Activated CD4-positive, alpha-beta T cell treated with anti-CD3 and anti-CD28 coated beads, Interleukin-2, amount 50 U/mL, for 1 hour (primary cell): Measurements from ENCODE around the gene NR1H4.
"Not testable (repeated sequence)": the region's sequence is repeated elsewhere in the genome, so short reads cannot be mapped to it uniquely, and the experiment has no call there.

Experiments used
- DNase-seq: peaks from one replicate; pipeline ENCODE4 v3.0.0-alpha.2; 2020

Gene NR1H4

DNA sequence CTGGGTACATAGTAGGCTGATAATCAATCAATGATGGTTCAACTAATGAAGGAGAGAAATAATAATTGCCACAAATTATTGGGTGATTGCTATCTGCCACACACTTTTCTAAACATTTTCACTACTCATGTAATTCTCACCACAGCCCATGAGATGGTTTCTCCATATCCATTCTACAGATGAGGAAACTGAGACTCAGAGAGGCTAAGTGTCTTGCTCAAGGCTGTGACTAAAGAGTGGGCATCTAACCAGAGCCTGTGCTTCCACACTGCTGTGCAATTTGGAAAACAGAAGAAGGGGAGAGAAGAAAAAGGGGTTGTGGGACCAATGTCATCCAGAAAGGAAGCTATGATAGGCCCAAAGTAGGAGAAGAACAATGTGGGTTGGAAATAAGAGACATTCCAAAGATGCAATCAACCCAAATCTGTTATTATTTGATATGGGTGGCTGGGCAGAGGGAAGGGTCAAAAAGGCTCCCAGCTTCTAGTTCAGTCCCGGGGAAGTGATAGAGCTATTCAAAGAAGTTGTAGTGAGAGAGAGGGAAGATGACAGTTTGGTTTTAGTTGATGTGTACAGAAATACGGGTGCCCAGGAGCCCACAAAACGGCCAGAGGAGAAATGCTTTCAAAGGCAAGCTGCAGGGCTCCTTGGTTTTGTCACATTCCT lies 483 bp upstream of the NR1H4 start:
- DNase-seq, result no peak

DNA sequence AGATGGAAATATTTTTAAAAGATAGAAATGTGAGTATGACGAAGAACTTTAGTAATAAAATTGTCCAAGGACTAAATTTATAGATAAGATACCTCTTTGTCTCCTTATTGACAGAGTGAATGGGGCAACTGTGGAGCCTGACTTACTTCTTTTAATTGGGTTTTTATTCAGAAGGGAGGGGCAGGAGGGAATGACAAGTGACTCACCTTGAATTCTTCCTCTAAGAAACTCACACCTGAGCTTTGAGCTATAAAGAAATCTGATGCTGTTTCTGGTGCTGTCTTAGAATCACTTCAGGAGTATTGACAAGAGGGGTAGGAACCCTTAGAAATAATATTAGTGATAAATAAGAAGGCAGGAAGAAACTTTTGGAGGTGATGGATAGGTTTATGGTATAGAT lies 951 bp downstream of the NR1H4 start:
- no peak for DNase-seq

DNA sequence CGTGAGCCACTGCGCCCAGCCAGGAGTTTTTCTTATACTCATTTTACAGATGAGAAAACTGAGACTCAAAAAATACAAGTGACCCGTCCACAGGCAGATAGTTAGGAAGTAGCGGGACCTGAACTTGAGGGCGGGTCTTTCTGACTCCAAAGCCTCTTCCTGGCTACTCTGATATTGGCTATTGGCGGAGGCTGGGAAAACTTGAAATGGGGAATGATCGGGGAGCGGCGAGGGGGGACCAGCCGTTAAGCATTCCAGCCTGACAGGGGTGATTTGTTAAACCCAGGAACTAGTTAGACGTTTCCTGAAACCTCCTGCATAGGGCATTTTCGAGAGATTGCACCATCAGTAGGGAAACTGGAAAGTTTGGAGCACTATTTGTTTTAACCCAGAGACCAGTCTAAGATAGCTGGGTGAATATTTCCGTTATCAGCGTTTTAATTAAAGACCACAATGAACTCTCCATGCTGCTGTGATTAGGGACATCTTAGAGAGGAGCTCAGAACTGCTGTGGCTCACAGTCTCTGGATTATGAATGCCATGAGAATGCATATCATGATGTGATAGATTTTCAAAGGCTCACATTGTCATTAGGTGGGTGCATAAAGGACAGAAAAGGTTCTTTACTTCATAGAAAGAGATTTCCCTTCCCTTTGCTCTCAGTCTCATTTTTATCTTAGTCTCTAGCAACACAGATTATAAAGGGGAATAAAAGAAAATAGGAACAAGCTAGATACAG lies 2.5 kb downstream of the NR1H4 start:
- no peak for DNase-seq

DNA sequence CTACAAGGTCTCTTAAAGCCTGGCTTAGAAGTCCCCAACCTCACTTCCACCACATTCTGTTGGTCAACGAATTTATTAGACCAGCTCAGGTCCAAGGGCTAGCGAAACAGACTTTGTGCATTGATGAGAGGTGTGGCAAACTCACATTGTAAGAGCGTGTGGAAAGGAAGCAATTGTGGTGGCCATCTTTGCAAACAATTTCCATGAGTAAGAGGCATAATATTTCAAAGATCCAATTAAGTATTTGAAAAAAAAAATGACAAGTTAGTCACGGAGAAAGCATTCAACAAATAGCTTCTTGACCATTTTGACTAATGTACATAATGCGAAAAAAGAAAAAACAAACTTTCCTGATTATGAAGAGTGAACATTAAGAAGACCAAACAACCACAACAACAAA lies 7.4 kb downstream of the NR1H4 start:
- no peak for DNase-seq

DNA sequence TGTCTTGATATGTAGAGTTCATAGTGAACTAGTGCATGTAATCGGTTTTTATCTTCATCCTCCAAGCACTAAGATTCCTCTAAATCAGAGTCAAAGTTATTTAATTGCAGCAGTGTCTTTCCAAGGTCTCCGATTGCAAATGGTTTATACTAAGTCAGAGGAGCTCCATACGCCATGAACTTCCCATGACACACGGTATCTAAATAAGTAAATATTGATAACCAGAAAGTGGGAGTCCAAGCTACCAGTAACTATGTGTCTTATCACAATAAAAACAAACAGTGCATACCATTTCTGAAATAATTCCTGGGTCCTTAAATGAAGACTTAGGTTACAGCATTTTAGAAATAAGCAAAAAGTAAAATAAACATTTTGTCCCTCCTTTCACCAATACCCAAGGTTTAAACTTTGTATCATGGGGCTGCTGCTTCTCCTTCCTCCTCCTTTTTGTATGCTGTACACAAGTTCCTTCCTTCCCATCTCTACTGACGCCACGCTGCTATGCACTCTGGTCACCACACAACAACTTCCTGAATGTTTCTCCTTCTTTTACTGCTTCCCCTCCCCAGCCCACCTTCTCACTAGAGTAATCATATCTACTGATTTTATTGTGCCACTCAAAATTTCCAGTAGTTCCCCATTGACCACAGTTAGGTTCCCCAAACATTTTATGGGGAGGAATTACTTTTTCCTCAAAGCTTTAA lies 10.7 kb downstream of the NR1H4 start:
- DNase-seq, result no peak

DNA sequence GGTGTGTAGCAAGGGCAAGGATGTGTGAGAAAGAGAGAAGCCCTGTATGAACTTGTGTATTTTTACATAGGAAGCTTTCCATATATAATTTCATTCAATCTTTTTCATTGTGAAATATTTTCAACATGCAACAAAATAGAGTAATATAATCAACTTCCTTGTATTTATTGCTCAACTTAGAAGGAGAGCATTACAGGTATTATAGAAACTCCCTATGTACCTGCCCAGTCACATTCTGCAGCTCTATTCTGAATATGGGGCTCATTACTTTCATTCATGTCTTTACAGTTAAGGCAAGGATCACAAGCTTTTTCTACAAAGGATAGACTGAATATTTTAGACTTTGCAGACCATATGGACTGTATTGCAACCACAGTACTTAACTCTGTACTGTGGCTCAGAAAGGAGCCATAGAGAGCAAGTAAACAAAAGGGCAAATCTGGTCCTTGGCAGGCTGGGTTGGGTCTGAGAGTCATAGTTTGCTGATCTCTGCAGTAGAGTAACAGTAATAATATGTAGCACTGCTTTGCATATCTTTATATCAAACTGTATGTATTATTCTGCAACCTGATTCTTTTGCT lies 11.3 kb downstream of the NR1H4 start:
- no peak for DNase-seq

DNA sequence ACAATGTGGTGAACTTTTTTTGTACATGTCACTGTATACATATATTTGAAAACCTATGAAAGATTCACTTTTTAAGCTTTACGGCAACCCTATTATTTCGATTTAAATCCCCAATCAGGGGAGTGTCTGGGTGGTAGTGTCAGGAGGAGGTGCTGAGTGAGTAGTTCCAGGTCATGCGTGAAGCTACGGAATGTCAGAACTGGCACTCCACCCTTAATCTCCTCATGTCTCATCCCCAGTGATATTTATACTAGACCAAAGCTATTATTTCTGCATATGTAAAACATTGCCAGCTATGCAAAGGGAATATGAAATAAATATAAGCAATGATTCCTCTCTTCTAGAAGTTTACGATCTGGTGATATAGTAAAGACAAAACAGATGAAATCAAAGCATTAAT lies 12.3 kb downstream of the NR1H4 start:
- DNase-seq, result no peak

DNA sequence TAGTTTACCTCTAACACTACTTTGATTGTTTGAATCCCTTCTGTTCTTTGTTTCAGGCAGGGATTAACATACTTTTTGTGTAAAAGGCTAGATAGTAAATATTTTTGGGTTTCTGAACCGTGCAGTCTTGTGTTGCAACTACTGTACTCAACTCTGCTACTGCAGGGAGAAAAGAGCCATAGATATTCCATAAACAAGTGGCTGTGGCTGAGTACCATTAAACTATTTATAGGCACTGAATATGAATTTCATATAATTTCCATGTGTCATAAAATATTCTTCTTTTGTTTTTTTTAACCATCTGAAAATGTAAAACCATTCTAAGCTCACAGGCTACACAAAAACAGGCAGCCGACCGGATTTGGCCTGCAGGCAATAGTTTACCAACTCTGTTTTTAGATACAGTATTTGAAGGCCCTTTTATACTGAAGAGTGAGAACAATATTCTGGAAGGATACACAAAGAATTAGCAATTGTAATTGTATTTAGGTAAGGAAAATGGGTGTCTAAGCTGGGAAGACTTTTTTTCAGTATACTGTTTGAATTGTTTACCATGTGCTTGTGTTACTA lies 15.7 kb downstream of the NR1H4 start:
- DNase-seq, result no peak

DNA sequence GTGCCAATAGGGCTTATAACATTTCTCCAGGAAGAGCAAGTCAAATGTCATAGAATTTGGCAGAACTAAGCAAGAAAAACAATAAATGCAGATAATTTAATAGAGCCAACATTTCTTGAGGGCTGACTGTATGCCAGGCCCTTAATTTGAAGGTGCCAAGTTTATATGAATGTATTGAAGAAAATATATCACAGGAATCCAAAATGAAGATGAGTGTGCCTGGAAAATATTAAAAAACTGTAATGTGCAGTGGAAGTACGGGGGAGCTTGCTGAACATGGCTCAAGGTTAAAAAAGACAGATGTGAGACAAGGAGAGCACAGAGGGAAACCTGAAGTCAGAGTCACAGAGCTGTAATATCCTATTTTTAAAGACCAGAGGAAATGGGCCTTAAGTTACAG lies 16.4 kb downstream of the NR1H4 start:
- DNase-seq, result no peak

DNA sequence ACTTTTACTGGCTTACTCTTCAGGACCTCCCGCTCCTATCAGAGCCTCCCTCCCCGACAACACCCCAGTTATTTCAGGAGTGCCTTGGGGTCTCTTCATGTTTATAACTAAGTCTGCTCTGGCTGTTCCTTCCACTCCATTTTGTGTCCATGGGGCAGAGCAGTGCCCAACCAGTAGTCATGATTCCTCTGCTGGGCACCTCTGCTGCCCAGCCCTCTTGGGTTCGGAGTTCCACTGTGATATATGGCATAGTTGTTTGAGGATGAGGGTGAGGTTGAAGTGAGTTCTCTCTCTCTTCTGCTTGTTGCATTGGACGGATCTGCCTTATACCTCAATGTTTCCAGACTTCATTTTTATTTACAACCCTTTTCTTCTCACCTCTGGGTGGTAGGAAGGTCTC lies 17.4 kb downstream of the NR1H4 start:
- DNase-seq, result no peak

DNA sequence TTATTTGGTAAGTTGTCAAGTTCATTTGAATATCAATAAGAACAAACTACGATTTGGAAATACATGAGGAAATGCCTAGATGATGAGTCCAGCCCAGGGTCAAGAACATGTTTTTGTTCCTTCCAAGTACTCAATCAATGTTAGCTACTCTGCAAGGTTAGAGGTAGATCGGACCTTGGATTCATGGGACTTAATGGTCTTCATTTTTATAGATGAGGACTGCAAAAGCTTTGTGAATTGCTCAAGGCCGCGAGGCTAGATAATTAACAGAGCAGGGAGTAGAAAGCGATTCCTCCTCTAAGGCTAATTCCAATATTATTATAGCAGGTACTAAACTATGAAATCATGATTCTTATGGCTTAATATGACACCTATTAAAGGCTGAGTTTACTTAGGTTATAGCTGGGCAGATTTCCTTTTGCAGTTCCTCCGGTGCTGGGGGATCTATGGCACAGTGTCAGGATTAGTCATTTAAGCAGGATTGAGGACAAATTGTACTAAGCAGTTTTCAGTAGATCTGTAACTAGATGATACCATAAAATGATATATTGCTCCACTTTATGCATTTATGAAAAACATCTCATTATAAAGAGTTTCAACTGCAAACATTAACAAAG lies 19.8 kb downstream of the NR1H4 start:
- no peak for DNase-seq

DNA sequence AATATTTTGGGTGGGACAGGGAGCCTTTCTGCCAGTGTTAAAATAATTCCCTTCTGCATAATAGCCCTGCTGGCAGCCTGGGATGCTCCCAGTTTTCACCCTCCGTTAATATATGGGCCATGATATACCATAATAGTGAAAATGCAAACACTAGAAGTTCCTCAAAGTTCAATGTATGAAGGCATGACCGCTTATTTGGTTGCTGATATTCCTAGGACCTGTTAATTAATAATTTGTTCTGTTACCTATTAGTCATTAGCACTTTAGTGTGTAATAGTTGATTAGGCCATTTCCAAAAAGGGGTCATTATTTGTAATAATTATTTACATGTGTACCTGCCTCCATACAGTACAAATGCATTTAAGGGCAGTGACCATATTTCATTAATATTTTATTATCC lies 20.4 kb downstream of the NR1H4 start:
- DNase-seq, result no peak

DNA sequence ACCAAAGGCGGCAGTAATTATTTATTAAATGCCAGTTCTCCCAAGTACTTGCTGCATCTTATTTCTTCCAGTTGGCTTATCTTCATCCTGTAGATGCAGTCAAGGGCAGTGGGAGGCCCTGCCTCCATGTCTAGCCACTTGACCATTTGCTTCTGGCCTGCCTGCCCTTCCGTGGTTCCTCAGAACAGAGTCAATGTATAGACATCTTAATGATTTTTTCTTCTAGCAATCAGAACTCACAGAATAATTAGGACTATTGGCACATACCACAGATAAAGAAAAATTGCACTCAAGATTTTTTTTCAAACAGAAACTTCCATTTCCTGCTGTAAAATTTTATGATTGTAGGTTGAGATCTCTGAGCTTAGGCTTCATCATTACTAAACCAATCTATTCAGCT lies 20.9 kb downstream of the NR1H4 start:
- no peak for DNase-seq

DNA sequence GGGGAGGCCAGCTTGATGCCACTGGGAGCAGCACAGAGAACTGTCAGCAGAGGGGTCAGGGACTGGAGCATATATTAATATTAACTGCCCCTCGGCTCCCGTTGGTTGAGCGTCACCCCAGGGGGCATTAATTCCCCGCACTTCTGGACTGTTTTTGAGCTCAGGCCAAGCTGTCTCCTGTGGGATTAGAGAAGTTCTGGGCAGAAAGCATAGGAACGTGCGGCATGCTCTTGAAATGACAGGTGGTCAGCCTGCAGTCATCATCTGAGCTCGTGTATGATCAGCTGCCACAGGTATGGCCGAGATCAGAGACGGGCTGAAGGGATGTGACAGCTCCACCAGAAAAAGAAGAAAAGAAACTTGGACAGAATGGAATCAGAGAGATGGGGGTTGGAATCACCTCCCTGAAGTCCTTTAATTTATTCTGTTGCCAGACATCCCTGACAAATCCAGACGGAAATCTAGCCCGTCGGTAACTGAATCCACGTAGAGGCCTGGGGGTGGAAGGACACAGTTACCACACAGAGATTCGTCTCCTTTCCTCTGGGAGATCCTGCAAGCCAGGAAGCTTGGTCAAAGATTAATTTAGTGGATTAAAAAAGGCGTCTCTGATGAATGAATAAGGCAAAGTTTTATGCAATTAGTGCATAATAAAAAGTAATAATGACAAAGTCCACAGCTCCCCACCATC lies 23.6 kb downstream of the NR1H4 start:
- no peak for DNase-seq

DNA sequence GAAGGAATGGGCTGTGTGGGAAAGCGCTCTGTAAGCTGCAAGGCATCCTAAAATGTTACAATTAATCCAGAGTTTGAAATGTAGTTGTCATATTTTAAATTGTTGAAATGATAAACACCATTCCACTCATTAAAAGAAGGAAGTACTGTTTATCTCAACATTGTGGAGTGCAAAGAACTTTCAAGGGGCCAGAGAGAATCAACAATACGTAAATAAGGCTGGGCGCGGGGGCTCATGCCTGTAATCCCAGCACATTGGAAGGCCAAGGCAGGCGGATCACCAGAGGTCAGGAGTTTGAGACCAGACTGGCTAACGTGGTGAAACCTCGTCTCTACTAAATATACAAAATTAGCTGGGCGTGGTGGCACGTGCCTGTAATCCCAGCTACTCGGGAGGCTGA lies 24.5 kb downstream of the NR1H4 start:
- no peak for DNase-seq

DNA sequence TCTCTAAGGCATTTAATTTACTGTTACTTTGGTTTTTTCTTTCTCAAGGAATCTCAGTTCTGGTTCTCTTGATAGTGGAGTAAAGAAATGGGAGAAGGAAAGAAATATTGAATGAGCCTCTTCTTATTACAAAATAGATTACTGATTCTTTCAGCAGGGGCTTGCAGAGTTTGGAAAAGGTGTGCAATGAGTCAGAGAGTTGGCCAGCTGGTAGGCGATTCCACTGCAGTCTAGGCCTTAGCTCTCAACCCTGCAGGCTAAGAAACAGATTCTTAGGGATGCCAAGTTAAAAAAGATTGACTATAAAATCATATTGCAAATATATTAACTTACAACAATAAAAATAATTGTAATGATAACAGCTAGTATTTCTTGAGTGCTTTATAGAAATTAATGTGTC lies 25.8 kb downstream of the NR1H4 start:
- no peak for DNase-seq

DNA sequence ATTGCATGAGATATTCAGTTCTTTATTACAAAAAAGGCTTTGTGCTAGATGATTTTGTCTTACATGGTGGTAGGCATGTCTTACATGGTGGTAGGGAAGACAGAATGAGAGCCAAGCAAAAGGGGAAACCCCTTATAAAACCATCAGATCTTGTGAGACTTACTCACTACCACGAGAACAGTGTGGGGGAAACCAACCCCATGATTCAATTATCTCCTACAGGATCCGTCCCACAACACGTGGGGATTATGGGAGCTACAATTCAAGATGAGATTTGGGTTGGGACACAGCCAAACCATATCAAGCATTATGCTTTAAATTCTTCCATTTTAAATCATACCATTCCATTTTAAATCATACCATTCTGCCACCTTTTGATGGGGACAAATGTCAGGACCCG lies 29.1 kb downstream of the NR1H4 start:
- DNase-seq, result not testable (repeated sequence)

DNA sequence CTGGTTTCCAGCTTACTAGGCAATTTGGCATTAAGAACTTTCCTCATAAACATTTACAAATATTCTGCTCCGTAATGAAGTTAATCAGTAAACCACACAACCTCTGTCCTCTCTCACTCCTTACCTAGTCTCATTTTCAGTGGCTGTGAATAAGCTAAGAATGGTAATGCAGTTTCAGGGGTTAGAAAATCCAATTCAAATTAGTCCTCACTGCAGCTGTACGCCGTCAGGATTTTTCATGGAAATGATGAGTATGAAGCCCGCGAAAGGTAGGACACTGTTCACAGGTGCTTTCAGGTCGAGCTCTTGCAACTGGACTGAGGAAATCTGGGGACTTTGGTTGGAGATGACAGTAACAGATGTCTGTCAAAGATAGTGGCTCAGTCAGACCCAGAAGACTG lies 29.6 kb downstream of the NR1H4 start:
- DNase-seq, result no peak

DNA sequence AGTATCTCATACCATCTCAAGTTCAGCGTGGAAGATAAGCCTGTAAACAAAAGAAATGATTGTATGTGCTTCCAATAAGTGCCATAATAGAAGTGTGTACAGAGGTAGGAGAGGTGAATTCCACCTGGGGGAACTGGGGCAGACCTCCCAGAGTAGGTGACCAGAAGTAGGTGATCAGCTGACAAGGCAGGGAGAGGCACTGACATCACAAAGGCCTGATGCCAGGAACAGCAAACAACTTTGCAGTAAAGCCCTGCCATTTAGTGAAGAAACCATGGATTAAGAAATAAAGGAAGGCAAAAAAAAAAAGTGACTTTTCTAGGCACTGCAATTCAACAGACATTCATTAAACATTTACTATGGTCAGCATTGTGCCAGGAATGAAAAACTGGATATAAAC lies 31.1 kb downstream of the NR1H4 start:
- DNase-seq, result no peak

DNA sequence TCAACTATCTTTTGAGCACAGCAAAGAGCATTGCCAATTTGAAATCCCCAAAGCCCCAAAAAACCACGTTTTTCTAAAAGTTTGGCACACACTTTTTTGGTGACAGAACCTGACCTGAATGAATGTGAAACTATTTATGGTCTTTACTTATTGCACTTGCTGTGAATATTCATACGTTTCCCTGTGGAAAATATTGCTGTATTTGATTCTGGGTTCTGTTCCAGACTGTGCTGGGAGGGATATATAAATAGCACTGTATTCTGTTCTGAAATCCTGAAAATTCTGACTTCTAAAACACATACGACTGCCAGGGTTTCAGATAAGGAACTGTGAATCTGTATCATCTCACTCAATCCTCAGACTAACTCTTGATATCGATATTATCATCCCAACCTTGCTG lies 35.1 kb downstream of the NR1H4 start:
- DNase-seq, result no peak

DNA sequence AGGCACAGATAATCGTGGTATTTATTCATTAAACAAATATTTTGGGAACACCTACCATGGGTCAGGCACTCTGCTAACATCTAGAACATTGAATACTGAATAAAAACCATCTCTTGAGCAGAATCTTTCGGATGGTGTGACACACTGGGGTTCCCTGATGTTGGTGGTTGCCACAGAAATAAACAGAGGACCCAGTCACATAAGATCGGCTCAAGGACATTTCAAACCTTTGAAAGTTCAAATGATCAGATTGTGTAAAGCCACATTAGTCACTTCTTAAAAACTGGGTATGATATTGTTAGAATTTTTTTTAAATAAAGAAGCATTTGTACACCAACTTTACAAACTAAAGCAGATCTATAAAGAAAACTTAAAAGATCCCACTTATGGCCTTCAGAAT lies 39.0 kb downstream of the NR1H4 start:
- DNase-seq, result no peak

DNA sequence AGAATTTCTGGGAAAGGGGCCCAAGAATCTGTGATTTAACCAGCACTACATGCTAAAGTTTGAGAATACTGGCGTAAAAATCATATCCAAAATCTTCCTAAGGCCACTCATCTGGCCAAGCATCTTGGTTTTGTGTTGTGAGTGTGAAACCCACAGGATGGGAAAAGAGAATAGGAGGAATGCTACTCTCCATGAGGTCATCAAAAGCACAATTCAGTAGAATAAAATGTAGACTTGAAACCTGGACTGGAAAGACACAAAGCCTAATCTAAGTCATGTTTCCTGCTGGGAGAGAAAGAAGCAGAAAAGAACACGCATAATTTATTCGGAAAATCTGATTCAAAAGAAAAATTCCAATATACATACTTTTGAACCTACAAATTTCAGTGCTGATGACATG lies 42.3 kb downstream of the NR1H4 start:
- DNase-seq, result no peak

DNA sequence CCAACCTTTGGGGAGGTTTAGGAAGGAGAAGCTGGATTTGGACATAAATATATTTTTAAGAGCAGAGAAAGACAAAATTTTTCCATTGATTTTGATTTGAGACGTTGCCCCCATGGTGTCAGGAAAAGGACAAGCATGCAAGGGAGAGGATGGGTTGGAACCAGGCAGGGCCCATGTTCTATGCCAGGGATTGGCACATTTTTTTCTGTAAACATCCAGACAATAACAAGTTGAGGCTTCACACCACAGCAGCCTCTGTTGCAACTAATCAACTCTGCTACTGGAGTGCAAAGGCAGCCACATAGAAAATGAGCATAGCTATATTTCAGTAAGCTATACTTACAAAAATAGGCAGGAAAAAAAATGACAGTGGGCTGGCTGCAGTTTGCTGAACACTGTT lies 44.7 kb downstream of the NR1H4 start:
- no peak for DNase-seq
